Activated T-cell treated with anti-CD3 and anti-CD28 coated beads for 4 hours (primary cell): Measurements from ENCODE around the gene RASD1.

ENCODE experiments used
- DNase-seq: peaks from one replicate; pipeline ENCODE4 v3.0.0-alpha.2; 2020

RASD1 gene

DNA sequence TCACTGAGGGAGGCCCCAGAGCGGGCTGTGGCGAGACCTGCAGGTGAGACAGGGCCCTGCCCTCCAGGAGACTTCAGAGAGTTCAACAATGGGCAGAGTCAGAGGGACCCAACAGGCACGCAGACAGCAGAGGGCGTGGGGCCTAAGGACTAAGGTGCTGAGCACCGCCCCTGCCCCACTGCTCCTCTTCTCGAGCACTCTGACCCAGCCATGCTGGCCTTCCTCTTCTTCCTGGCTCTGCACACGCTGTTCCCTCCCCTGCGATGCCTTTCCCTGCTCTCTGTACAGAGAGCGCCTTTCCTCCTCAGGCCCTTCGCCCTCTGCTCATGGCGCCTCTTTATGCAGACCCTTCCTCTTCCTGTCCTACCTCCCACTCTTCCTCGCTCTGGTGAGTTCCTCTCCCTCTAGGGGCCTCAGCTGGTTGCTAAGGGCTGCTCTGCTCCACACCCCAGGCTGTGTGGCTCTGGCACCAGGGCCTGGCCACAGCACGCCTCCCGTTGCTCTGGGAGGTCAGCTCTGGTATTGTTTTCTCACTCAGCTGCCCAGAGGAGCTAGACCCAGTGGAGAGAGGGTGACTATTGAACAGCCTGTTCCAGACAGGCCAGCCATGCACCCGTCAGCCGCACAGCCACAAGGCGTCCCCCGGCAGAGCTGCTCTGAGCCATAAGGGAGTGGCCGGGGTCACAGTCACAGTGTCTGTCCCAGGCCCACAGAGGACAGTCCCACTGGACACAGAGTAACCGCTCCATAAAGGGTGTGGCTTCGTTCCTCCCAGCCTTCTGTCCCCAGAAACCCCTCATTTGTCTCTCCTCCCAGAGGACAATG is 13.6 kb upstream of the RASD1 start:
- DNase-seq, result no peak

DNA sequence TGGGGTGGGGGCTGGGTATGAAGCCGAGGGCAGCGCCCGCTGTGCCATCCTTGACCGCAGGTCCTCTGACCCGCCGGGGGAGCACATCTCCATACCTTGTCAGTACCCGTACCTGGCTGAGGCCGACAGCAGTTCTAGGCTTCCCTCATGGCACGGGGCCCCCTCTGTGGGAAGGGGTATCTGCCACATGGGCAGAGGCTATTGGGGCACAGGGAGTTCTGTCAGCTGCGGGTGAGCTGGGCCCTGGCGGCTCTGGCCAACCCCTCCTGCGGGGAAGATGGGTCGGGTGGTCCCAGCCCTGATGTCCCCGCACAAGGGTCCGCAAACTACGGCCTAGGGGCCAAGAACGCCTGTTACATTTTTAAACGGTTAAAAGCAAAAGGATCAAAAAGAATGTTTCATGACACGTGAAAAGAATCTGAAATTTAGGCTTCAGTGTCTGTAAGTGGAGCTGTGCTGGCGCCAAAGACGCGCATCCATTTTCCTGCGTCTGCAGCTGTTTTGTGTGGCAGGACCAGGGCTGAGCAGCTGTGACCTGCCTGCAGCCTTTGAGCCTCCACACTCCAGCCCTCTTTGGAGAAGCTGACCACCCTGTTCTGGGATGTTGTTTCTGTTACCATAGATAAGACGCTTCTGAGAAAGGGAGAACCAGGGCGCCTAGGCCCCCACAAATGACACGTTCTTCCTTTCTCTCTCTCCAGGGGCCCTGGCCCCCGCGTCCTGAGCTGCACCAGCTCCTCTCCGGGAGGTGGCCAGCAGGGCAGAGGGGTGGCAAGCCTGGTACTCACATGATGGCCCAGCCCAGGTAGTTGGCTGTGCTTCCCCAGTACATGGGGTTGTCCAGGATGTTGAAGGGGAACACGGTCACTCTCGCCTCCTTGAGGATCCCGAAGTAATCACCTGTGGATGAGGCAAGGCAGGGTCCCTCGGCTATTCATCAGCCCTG is 12.7 kb upstream of the RASD1 start:
- DNase-seq, result no peak

- no peak for DNase-seq
Measured at GRCh38 chr17:17508019-17508535, 11.9 kb upstream of the RASD1 start.

GRCh38 chr17:17507465-17508011 is 11.3 kb upstream of the RASD1 start:
- DNase-seq, result no peak

DNA sequence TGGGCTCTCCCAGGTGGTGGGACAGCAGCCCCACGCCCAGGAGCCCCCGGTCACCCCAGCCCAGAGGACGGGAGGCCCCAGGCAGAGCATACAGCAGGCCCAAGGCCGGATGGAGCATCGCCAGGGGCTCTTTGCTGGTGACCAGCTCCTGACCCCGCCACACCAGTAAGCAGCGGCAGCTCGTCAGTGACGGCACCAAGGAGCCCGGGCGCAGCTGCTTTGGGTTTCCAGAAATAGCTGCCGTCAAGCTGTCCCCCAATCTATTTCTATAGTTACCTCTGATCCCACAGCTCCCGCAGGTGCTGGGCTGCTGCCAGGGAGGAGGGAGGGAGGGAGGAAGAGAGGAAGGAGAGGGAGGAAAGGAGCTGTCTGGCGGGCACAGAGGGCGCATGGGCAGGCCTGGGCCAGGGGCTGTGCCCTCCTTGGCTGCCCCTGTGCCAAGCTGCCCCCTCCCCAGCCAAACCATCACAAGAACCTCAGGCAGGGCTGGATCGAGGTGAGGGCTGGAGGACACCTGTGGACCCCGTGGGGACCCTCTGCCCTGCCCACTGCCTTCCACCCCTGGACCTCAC is 10.8 kb upstream of the RASD1 start:
- no peak for DNase-seq

DNA sequence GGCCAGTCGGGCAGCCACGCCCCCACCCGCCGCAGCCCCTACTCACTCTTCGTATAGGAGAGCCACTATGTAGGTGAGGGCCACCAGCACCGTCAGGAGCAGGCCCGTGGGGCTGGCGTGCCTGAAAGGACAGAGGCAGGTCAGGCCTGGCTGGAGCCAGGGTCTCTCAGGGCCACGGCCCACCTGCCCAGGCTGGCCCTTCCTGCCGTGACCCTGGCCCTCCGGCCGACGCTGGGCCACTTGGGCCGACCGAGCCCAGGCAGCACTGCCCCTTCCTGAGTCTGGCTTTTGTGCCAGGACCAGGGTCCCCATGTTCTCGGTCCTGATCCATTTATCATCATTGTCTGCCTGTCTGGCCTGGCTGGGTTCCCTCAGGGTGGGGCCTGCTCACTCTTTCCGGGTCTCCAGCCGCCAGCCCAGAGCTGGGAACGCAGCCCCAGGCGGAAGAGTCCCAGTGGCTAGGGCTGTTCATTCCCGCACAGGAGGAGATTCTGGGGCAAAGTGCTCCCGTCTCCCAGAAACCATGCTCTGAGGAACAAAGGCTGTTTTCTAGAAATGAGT is 10.1 kb upstream of the RASD1 start:
- DNase-seq, result no peak

DNA sequence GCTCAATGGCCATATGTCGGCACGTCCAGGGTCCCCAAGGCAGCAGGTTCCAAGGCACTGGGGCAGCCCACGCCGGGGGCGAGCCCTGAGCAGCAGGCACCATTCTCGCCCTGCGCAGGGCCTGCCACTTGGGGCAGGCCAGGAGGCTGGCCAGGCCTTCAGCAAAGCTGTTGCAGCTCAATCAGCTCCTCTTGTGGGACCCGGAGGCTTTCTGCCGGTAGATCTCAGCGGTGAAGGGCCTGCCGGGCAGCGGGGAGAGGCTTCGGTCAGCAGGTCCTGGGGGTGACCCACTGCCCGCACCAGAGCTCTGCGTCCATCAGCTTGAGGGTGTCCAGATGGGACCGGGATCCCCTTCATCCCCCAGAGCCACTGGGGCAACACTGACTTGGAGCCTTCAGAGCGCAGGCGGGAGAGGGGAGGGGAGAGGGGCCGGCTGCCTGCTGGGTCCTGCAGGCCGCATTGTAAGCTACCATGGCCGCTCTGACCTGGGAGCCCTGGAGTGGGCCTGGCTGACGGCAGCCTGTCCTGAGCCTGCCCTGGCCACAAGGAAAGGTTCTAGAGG is 9.5 kb upstream of the RASD1 start:
- DNase-seq, result no peak

DNA sequence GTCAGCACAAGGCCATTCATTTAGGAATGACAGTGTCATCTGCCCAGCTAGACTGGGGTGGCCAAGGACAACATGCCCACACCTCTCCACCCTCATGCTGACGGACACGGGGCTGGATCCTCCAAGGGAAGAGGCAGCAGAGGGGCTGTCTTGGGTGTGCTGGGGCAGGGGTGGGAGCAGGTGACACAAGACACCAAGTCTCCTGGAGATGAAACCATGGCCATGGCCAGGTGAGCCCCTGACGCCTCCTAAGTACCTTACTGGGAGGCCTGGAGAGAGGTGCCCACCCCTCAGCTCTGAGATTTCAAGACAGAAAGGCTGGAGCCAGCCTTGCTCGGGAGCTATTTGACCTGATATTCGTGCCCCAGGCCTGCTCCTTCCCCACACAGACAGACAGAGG is 9.0 kb upstream of the RASD1 start:
- DNase-seq, result no peak

DNA sequence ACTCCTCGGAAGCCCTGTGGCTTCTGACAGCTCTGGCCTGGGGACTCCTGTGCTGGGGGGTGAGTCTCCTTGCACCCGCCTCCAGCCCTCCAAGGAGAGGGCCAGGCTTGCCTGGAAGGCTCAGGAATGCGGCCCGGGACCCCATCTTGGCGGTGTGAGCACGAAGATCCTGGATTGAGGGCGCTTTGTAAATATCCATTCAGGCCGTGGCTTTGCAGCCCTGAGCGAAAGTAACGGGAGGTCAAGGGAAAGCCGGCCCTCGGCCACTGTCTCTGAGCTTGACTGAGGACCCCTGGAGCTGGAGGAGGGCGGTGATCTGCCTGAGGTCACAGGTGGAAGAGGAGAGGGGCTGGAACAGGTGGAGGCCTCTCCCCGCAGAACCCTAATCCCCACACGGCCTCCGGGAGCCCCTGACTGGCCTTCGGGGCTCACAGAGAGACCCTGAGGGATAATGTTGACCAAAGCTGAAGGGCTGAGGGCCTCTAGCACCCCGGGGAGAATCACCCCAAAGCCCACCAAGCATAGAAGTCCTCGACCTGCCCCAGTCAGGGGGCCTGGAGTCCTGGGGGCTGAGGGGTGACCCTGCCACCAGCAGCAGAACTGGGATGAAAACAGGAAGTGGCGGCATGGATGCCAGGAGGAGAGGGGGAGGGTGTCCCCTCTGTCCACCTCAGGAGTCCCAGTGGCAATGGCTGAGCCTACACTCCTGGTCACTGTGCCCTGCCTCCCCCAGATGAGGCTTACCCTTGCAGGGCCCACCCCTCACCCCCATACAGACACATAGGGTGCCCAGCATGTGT is 8.3 kb upstream of the RASD1 start:
- no peak for DNase-seq

DNA sequence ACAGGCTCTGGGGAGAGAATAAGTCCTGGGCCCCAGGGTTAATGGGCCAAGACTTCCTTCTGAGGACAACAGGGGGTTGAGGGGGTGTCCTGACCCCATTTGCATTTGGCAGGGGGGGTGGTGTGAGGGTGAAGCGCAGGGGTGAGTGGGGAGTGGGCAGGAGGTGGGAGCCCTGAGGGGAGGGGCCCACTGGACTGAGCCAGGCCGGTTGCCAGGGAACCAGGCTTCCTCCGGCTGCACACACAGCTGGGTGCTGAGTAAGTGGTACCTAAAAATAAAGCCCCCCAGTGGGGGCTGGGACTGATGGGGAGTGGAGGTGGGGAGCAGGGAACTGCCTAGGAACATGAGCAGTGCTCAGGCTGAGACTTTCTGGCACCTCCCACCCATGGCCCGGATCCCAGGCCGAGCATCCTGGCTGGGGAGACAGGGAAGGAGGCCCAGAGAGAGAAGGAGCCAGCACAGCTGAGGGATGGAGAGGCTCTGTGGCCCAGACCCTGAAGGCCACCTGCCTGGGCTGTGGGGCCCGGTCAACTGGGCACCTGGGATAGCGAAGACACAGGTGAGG is 7.5 kb upstream of the RASD1 start:
- DNase-seq, result no peak

DNA sequence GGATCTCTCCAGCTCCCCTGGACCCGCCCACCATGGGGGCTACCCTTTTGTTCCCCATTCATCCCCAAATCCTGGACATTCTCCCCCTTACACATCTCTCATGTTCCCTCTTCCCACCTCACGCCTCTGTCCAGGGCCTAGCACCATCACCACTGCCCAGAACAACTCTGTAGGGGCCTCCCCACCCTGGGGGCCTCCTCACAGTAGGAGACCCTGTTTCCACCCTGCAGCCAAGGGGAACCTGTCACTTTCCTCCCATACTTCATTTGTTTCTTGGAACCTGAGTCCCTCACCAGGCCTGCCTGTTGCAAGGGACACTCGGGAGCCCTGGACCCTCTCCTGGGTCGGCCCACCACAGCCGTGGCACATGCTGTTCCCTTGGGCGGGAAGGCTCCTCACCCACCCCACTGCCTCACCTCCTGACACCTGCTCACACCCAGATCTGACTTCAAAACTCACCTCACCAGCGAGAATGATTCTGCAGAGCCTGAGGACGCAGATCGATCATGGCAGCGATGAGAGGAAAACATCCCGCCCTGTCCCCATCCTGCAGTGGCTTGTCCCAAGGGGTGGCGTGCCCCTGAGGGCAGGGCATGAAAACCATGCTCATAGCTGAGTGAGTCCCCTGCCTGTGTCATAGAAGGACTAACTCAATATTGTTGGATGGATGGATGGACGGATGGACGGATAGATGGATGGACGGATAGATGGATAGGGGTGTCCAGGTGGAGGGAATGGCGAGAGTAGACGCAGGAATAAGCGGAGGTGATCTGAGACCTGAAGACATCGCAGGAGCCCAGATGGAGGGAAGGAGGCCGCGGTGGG is 6.8 kb upstream of the RASD1 start:
- DNase-seq, result no peak

DNA sequence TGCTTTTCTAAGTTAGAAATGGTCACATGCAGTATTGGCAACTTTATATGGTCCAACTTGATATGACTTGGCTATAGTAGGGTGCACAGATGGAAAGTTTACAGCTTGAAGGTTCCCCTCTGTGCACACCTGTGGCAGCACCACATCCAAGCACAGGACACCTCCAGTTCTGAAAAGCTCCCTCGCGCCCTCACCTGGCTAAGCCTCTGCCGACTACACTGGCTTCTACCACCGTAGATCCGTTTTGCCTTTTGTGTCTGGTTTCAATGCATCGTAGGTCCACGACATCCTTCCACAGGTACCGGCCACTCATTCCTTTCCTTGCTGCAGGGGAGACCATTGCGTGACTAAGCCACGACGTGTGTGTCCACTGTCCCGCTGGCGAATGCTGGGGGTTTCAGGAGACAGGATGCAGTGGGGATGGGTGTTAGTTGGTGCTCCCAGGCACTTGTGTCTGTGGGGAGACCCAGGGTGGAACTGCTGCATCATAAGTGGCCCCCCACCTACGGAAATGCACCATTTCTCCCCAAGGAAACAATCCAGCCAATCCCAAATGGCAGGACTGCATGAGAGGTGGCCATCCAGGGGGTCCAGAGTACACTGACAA is 4.9 kb upstream of the RASD1 start:
- no peak for DNase-seq

DNA sequence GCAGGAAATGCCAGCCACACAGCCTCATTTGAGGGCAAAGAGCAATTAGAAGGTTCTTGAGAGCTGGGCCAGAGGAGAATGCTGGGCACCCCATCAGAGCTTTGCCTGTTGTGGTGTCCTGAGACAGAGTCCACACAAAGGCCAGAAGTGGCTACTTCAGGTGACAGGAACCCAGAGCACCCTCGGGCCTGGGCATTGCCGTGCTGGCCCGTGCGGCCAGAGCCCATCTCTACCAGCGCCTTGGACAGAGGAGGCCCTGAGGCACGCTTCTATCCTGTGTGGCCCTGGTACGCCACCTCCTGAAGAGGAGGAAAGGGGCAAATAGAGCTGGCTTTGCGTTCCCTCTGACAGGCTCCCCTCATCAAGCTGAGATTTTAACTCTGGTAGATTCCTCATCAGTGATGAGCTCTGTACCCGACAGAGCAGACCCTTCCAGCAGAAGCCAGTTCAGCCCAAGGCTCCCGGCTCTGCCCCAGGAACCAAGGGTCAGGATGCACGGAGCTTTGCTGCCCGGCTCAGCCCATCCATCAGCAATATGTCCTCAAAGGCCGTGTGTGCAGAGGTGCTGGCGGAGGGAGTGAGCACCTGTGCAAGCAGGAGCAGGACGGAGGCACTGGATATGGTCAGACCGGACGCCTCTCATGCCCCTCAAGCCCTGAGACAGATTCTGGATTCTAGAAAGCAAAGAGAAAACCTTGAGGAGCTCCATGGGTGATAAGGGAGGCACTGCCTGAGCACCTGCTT is 3.4 kb upstream of the RASD1 start:
- DNase-seq, result no peak

DNA sequence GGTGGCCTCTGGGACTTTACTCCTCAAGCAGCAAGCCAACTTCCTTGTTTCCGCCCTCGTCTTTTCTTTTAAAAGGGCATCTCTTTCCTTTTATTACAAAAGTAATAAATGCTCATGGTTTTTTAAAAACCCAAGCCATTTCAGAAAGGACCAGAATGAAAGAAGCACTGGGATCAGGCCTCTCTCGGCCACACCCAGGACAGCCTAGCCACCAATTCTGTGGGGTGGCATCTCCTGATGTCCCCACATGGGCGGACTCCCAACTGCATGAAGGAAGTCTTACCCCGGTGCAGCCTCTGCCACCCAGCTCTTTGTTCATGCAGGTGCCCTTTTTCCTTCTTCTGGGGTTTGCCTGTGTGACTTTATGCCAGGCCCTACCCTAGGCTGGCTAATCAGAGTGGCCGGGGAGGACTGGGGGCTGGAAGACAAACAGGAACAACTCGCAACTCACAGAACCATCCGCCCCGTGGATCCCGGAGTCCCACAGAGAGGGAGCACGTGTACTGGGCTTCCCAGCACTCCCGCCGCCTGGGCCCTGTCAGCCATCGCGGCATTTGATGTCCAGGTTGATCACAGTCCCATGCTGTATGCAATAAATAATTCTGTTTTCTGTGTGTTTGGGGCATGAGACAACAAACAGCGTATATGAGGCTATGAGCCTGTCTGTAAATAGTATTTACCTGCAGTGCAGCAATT is 2.6 kb upstream of the RASD1 start:
- no peak for DNase-seq

DNA sequence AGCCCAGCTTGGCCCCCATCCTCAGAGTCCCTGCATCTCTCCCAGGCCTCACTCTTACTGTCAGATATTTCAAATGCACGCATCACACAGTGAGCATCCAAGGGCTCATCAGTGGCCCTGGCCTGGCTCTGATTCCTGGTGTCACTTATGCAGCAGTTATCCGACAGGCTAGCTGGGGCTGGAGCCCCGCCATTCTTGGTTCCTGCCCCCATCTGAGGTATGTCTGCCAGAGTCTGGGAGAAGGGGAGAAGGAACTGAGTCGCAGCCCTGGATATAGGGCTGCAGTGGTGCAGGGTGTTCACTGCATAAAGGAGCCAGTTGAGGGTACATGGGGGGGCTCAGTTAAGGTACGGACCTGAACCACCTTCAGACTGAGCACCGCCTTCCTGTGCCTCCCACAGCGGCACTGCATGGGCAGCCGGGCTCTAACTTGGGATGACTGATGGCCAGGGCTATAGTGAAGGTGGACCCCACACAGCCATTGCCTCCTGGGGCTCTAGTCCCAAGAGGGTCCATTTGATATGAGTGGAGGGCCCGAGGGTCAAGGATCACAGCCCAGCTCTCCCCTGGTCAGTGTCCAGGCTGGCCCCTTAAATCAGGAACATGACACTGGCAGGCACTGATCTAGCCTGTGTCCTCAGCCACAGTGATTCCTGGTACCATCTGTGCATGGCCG is 1.8 kb upstream of the RASD1 start:
- DNase-seq, result no peak

GRCh38 chr17:17497065-17497844 is 1.1 kb upstream of the RASD1 start:
- DNase-seq, result no peak
